H1 (cell line): ENCODE results near the gene AGBL4. TPM values are rescaled to one million over a fixed set of nuclear protein-coding genes. Genes with fewer than 3 reads are reported as not detected.

ENCODE experiments used
- BACH1 ChIP-seq: IDR thresholded peaks from 2 replicates; pipeline ENCODE4 v1.6.1; 2012; ENCODE audit warnings: low read length, improper control_type of control experiment
- CREB1 ChIP-seq: IDR thresholded peaks from 2 replicates; pipeline ENCODE4 v1.6.1; 2012; ENCODE audit warnings: inconsistent platforms
- NANOG ChIP-seq: IDR thresholded peaks from 2 replicates; pipeline ENCODE4 v1.6.1; 2011; ENCODE audit warnings: low read length, low read depth, mild to moderate bottlenecking, inconsistent platforms; ENCODE audit not compliant: insufficient read depth, poor library complexity, severe bottlenecking
- SIRT6 ChIP-seq: IDR thresholded peaks from one replicate; pipeline ENCODE4 v1.7.1; 2012; ENCODE audit warnings: low read length, inconsistent platforms
- SUZ12 ChIP-seq: fragments of 200-600 bp; sonication (generic); IDR thresholded peaks from 2 replicates; pipeline ENCODE4 v1.6.1; 2012; ENCODE audit warnings: mild to moderate bottlenecking, inconsistent platforms, low read length, moderate library complexity, mixed read lengths
- ZNF274 ChIP-seq: IDR thresholded peaks from 2 replicates; pipeline ENCODE4 v1.7.0; 2012; ENCODE audit warnings: low read length, borderline replicate concordance; ENCODE audit errors: extremely low read depth
- polyA plus RNA-seq, 7 experiments: library from polyadenylated mRNA; depleted of rRNA in 3 of 7; stranded (reverse) in 5 of 7; unstranded in 2 of 7; fragments of >200 nt in 5 of 7; fragments of 200-250 nt in 2 of 7; gene quantifications; 1 replicate in 5 of 7; 2 replicates in 1 of 7; 4 replicates in 1 of 7; pipeline versions ENCODE4 v1.2.1 to v1.2.3, GENCODE V29; 2011 to 2013; ENCODE audit warnings: missing spikeins in 2 of 7, mixed read lengths in 2 of 7
- total RNA-seq: library from RNA; stranded (reverse); fragmentation: NEBNext Ultra II Directional; extraction: Animal tissue kit (Norgen Biotek cat#: 25700); gene quantifications from 2 replicates; pipeline ENCODE4 v1.2.1, GENCODE V29; 2021
- TF ChIP-seq, protein P1 (sequence below): fragments of 300-600 bp; sonication (generic); IDR thresholded peaks from 2 replicates; pipeline ENCODE4 v1.7.1; 2012; ENCODE audit warnings: low read length, moderate library complexity, mild to moderate bottlenecking, inconsistent platforms; ENCODE audit not compliant: insufficient replicate concordance
- TF ChIP-seq, protein P2 (sequence below): IDR thresholded peaks from 2 replicates; pipeline ENCODE4 v1.6.1; 2012; ENCODE audit warnings: inconsistent platforms
- TF ChIP-seq, protein P3 (sequence below): IDR thresholded peaks from 2 replicates; pipeline ENCODE4 v1.6.1; 2012; ENCODE audit warnings: low read length, inconsistent platforms

AGBL4 gene
- total and polyA plus RNA-seq, 2 of the 8 experiments (the other 6 are each of a cell fraction or from before 2014, with no cell fraction given) = 0.41 to 0.45 TPM

DNA sequence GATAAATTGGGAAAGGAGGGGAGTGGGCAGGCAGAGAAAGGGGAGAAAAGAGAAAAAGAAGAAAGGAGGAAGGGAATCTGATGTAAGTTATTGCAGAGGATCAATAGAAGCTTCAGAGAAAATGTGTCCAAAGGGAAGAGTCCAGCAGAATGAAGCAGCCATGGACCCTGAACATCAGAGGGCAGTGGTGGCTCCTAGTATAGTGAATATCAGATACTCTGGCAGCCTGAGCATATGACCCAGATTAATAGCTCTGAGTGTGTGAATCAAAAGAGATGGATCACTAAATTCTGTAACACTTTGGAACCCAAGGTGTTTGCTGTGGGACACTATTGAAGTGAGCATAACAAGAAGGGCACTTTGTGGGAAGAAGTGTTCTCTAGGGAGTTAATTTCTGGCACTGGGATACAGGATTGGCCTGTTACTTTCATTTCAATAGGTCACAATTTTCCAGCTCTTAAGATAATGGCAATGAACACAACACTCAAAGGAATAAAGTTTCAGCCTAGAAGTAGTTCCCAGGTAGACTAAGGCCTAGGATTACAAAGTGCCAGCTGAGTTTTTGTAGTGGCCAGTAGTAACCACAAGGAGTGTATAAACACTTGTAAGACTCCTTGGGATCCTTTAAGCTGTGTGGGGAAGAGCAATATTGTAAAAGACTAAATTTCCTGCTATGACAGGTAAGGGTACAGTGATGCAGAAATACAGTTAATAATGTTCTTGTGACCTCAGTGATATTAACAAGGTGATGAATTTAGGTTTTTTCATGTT lies 1082.6 kb downstream of the AGBL4 start (continued):
- TF ChIP-seq, protein P1, sequence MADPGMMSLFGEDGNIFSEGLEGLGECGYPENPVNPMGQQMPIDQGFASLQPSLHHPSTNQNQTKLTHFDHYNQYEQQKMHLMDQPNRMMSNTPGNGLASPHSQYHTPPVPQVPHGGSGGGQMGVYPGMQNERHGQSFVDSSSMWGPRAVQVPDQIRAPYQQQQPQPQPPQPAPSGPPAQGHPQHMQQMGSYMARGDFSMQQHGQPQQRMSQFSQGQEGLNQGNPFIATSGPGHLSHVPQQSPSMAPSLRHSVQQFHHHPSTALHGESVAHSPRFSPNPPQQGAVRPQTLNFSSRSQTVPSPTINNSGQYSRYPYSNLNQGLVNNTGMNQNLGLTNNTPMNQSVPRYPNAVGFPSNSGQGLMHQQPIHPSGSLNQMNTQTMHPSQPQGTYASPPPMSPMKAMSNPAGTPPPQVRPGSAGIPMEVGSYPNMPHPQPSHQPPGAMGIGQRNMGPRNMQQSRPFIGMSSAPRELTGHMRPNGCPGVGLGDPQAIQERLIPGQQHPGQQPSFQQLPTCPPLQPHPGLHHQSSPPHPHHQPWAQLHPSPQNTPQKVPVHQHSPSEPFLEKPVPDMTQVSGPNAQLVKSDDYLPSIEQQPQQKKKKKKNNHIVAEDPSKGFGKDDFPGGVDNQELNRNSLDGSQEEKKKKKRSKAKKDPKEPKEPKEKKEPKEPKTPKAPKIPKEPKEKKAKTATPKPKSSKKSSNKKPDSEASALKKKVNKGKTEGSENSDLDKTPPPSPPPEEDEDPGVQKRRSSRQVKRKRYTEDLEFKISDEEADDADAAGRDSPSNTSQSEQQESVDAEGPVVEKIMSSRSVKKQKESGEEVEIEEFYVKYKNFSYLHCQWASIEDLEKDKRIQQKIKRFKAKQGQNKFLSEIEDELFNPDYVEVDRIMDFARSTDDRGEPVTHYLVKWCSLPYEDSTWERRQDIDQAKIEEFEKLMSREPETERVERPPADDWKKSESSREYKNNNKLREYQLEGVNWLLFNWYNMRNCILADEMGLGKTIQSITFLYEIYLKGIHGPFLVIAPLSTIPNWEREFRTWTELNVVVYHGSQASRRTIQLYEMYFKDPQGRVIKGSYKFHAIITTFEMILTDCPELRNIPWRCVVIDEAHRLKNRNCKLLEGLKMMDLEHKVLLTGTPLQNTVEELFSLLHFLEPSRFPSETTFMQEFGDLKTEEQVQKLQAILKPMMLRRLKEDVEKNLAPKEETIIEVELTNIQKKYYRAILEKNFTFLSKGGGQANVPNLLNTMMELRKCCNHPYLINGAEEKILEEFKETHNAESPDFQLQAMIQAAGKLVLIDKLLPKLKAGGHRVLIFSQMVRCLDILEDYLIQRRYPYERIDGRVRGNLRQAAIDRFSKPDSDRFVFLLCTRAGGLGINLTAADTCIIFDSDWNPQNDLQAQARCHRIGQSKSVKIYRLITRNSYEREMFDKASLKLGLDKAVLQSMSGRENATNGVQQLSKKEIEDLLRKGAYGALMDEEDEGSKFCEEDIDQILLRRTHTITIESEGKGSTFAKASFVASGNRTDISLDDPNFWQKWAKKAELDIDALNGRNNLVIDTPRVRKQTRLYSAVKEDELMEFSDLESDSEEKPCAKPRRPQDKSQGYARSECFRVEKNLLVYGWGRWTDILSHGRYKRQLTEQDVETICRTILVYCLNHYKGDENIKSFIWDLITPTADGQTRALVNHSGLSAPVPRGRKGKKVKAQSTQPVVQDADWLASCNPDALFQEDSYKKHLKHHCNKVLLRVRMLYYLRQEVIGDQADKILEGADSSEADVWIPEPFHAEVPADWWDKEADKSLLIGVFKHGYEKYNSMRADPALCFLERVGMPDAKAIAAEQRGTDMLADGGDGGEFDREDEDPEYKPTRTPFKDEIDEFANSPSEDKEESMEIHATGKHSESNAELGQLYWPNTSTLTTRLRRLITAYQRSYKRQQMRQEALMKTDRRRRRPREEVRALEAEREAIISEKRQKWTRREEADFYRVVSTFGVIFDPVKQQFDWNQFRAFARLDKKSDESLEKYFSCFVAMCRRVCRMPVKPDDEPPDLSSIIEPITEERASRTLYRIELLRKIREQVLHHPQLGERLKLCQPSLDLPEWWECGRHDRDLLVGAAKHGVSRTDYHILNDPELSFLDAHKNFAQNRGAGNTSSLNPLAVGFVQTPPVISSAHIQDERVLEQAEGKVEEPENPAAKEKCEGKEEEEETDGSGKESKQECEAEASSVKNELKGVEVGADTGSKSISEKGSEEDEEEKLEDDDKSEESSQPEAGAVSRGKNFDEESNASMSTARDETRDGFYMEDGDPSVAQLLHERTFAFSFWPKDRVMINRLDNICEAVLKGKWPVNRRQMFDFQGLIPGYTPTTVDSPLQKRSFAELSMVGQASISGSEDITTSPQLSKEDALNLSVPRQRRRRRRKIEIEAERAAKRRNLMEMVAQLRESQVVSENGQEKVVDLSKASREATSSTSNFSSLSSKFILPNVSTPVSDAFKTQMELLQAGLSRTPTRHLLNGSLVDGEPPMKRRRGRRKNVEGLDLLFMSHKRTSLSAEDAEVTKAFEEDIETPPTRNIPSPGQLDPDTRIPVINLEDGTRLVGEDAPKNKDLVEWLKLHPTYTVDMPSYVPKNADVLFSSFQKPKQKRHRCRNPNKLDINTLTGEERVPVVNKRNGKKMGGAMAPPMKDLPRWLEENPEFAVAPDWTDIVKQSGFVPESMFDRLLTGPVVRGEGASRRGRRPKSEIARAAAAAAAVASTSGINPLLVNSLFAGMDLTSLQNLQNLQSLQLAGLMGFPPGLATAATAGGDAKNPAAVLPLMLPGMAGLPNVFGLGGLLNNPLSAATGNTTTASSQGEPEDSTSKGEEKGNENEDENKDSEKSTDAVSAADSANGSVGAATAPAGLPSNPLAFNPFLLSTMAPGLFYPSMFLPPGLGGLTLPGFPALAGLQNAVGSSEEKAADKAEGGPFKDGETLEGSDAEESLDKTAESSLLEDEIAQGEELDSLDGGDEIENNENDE = no peak
- no peak for TF ChIP-seq ZNF274
- TF ChIP-seq SIRT6 = no peak
- TF ChIP-seq, protein P2, sequence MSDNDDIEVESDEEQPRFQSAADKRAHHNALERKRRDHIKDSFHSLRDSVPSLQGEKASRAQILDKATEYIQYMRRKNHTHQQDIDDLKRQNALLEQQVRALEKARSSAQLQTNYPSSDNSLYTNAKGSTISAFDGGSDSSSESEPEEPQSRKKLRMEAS = no peak
- TF ChIP-seq, protein P3, sequence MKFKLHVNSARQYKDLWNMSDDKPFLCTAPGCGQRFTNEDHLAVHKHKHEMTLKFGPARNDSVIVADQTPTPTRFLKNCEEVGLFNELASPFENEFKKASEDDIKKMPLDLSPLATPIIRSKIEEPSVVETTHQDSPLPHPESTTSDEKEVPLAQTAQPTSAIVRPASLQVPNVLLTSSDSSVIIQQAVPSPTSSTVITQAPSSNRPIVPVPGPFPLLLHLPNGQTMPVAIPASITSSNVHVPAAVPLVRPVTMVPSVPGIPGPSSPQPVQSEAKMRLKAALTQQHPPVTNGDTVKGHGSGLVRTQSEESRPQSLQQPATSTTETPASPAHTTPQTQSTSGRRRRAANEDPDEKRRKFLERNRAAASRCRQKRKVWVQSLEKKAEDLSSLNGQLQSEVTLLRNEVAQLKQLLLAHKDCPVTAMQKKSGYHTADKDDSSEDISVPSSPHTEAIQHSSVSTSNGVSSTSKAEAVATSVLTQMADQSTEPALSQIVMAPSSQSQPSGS = no peak
- no peak for TF ChIP-seq BACH1
- no peak for TF ChIP-seq NANOG
- no peak for TF ChIP-seq SUZ12
- TF ChIP-seq CREB1 = no peak
